HCT116 (cell line): ENCODE results near the gene BCL11A. TPM values are rescaled to one million over a fixed set of nuclear protein-coding genes. Genes with fewer than 3 reads are reported as not detected.

Experiments
- ATAC-seq: fragments of 200-7000 bp; cut with Tn5 transposase; 2 replicates; pipeline ENCODE4 v1.9.1; 2020; ENCODE audit warnings: mild to moderate bottlenecking, moderate library complexity
- BruUV-seq: library from RNA; stranded (reverse); fragments of 400-500 nt; replicated peaks from 2 replicates; lab custom pipeline; 2021; lab: Mats Ljungman, UMichigan
- CTCF ChIA-PET: fragments of 300-600 bp; sonication (Branson Sonifier 250); formaldehyde crosslinking; loops from one replicate; lab custom pipeline; 2021; ENCODE audit warnings: antibody characterized with exemption; lab: Charles Lee
- POLR2A ChIA-PET: fragments of 300-600, 350-600 bp; sonication (Branson Sonifier 250); formaldehyde crosslinking; loops from one replicate; lab custom pipeline; 2021; ENCODE audit warnings: antibody characterized with exemption; lab: Charles Lee
- RAD21 ChIA-PET, 2 experiments: fragments of 300-600 bp; sonication (Branson Sonifier 250); formaldehyde crosslinking; loops; one replicate each; lab custom pipeline; 2023; ENCODE audit warnings: low total read pairs in 2 of 2; ENCODE audit not compliant: uncharacterized antibody in 2 of 2, unreplicated experiment in 2 of 2, low non-redundant PET in 1 of 2; lab: Charles Lee
- DNase-seq: peaks from one replicate; pipeline ENCODE4 v3.0.0-alpha.2; 2010; ENCODE audit warnings: low read depth, low spot score
- H2AFZ ChIP-seq: fragments of 200-600 bp; shearing (Covaris generic), sonication (generic); 2 replicates; pipeline ENCODE4 v1.6.1; 2017; ENCODE audit warnings: low read depth, mixed run types, mixed read lengths, antibody characterized with exemption, low read length; ENCODE audit not compliant: poor library complexity, severe bottlenecking
- H3K27ac ChIP-seq: 2 replicates; pipeline ENCODE4 v1.5.1; 2012; ENCODE audit warnings: low read depth, low read length
- H3K27me3 ChIP-seq: fragments of 200-600 bp; sonication (generic); 2 replicates; pipeline ENCODE4 v1.6.1; 2016; ENCODE audit warnings: mixed run types, low read length, mixed read lengths; ENCODE audit not compliant: insufficient read depth
- H3K36me3 ChIP-seq, 2 experiments: fragments of 200-500 bp in 1 of 2; fragments of 200-600 bp in 1 of 2; sonication (Bioruptor generic) in 1 of 2; sonication (generic) in 1 of 2; 2 replicates each; pipeline versions ENCODE4 v1.5.1 to v1.6.1; 2014 to 2016; ENCODE audit warnings: low read length in 2 of 2, inconsistent platforms in 1 of 2, mixed read lengths in 1 of 2, mixed run types in 1 of 2; ENCODE audit not compliant: insufficient read depth in 2 of 2, control insufficient read depth in 1 of 2
- H3K4me1 ChIP-seq, 2 experiments: fragments of 200-600 bp in 1 of 2; sonication (generic) in 1 of 2; 2 replicates each; pipeline versions ENCODE4 v1.5.1 to v1.6.1; 2012 to 2017; ENCODE audit warnings: low read length in 2 of 2, inconsistent platforms in 1 of 2, mild to moderate bottlenecking in 1 of 2, mixed read lengths in 1 of 2, mixed run types in 1 of 2, moderate library complexity in 1 of 2; ENCODE audit not compliant: insufficient read depth in 2 of 2, control insufficient read depth in 1 of 2
- H3K4me2 ChIP-seq: fragments of 200-600 bp; sonication (generic); 2 replicates; pipeline ENCODE4 v1.6.1; 2017; ENCODE audit warnings: mixed run types, low read length, mixed read lengths
- H3K4me3 ChIP-seq, 2 experiments: fragments of 200-600 bp in 1 of 2; sonication (generic) in 1 of 2; replicated peaks in 1 of 2; 2 replicates each; pipeline ENCODE4 v1.5.1; 2011 to 2016; ENCODE audit warnings: low read length in 2 of 2, control low read depth in 1 of 2, low read depth in 1 of 2, mild to moderate bottlenecking in 1 of 2, mixed read lengths in 1 of 2, mixed run types in 1 of 2
- H3K79me2 ChIP-seq: fragments of 200-600 bp; sonication (generic); 2 replicates; pipeline ENCODE4 v1.6.1; 2017; ENCODE audit warnings: mild to moderate bottlenecking, mixed run types, low read length, moderate library complexity, mixed read lengths; ENCODE audit not compliant: insufficient read depth
- H3K9ac ChIP-seq: fragments of 200-600 bp; sonication (generic); 2 replicates; pipeline ENCODE4 v1.6.1; 2016; ENCODE audit warnings: low read length, mixed read lengths
- H3K9me2 ChIP-seq: fragments of 200-600 bp; sonication (generic), shearing (Covaris generic); 2 replicates; pipeline ENCODE4 v1.6.1; 2017; ENCODE audit warnings: mixed run types, mild to moderate bottlenecking, moderate library complexity; ENCODE audit not compliant: insufficient read depth
- H3K9me3 ChIP-seq, 2 experiments: fragments of 200-500 bp in 1 of 2; fragments of 200-600 bp in 1 of 2; sonication (Bioruptor generic) in 1 of 2; sonication (generic) in 1 of 2; 2 replicates each; pipeline ENCODE4 v1.6.1; 2014 to 2017; ENCODE audit warnings: low read length in 2 of 2, mixed read lengths in 2 of 2, inconsistent platforms in 1 of 2, low read depth in 1 of 2, mild to moderate bottlenecking in 1 of 2, mixed run types in 1 of 2, moderate library complexity in 1 of 2; ENCODE audit not compliant: control insufficient read depth in 1 of 2, insufficient read depth in 1 of 2
- H4K20me1 ChIP-seq: fragments of 200-600 bp; sonication (generic), shearing (Covaris generic); 2 replicates; pipeline ENCODE4 v1.6.1; 2017; ENCODE audit warnings: mixed run types, mild to moderate bottlenecking, moderate library complexity; ENCODE audit not compliant: insufficient read depth
- CBX3 ChIP-seq: IDR thresholded peaks from 2 replicates; pipeline ENCODE4 v1.6.1; 2012; ENCODE audit warnings: low read depth
- CEBPB ChIP-seq: IDR thresholded peaks from 2 replicates; pipeline ENCODE4 v1.6.1; 2012; ENCODE audit warnings: low read depth
- CTCF ChIP-seq, 3 experiments: fragments of 200-600 bp in 1 of 3; sonication (generic) in 1 of 3; IDR thresholded peaks in 2 of 3; conservative IDR thresholded peaks in 1 of 3; 2 replicates each; pipeline ENCODE4 v1.5.1; 2012 to 2017; ENCODE audit warnings: low read depth in 2 of 3, low read length in 2 of 3, antibody characterized with exemption in 1 of 3, borderline replicate concordance in 1 of 3, control low read depth in 1 of 3, mild to moderate bottlenecking in 1 of 3, mixed read lengths in 1 of 3, mixed run types in 1 of 3, moderate library complexity in 1 of 3; ENCODE audit not compliant: insufficient read depth in 1 of 3
- ELF1 ChIP-seq: IDR thresholded peaks from 2 replicates; pipeline ENCODE4 v1.6.1; 2012; ENCODE audit warnings: low read depth, borderline replicate concordance
- EZH2 ChIP-seq: fragments of 200-600 bp; sonication (generic); IDR thresholded peaks from 2 replicates; pipeline ENCODE4 v1.6.1; 2017; ENCODE audit warnings: antibody characterized with exemption, mixed run types
- EZH2phosphoT487 ChIP-seq: fragments of 200-600 bp; IDR thresholded peaks from 2 replicates; pipeline ENCODE4 v1.6.1; 2018; ENCODE audit warnings: antibody characterized with exemption, borderline replicate concordance
- FOSL1 ChIP-seq: IDR thresholded peaks from 2 replicates; pipeline ENCODE4 v1.6.1; 2012; ENCODE audit warnings: low read depth
- JUND ChIP-seq: IDR thresholded peaks from 2 replicates; pipeline ENCODE4 v1.6.1; 2012
- POLR2A ChIP-seq: IDR thresholded peaks from 2 replicates; pipeline ENCODE4 v1.7.0; 2011; ENCODE audit warnings: borderline replicate concordance; ENCODE audit not compliant: insufficient read depth, insufficient read length; ENCODE audit errors: extremely low read depth
- POLR2AphosphoS5 ChIP-seq: IDR thresholded peaks from 2 replicates; pipeline ENCODE4 v1.6.1; 2011; ENCODE audit warnings: mild to moderate bottlenecking, low read depth, low read length, moderate library complexity
- RAD21 ChIP-seq: IDR thresholded peaks from 2 replicates; pipeline ENCODE4 v1.6.1; 2012; ENCODE audit warnings: low read depth, mild to moderate bottlenecking
- REST ChIP-seq: IDR thresholded peaks from 2 replicates; pipeline ENCODE4 v1.6.1; 2012; ENCODE audit warnings: low read depth
- SIN3A ChIP-seq: IDR thresholded peaks from 2 replicates; pipeline ENCODE4 v1.6.1; 2012; ENCODE audit warnings: low read depth
- SP1 ChIP-seq: IDR thresholded peaks from 2 replicates; pipeline ENCODE4 v1.6.1; 2012; ENCODE audit warnings: low read depth
- TCF7L2 ChIP-seq: IDR thresholded peaks from 2 replicates; pipeline ENCODE4 v1.7.0; 2011; ENCODE audit warnings: borderline replicate concordance, inconsistent platforms; ENCODE audit not compliant: insufficient read depth, insufficient read length; ENCODE audit errors: extremely low read depth
- ZBTB33 ChIP-seq: IDR thresholded peaks from 2 replicates; pipeline ENCODE4 v1.6.1; 2011; ENCODE audit warnings: mild to moderate bottlenecking, low read length, moderate library complexity; ENCODE audit not compliant: insufficient replicate concordance; ENCODE audit errors: extremely low read depth
- ZFX ChIP-seq: fragments of 450-650 bp; IDR thresholded peaks from 2 replicates; pipeline ENCODE4 v1.6.1; 2017
- ZNF274 ChIP-seq: fragments of 200-500 bp; sonication (Bioruptor generic); IDR thresholded peaks from 2 replicates; pipeline ENCODE4 v1.6.1; 2014; ENCODE audit warnings: mild to moderate bottlenecking, low read depth, low read length, inconsistent platforms
- intact Hi-C: fragments of 100-400 bp; cut with micrococcal nuclease; formaldehyde crosslinking; loops from 2 replicates; pipeline ENCODE4 v1.10.0; 2022
- total RNA-seq: library from RNA; stranded (reverse); gene quantifications from one replicate; pipeline ENCODE4 v1.2.1, GENCODE V29; 2021; ENCODE audit not compliant: unreplicated experiment

The BCL11A gene
- total RNA-seq, 1 experiment from 2014 or later = 0.71 TPM

- no peak for TF ChIP-seq CEBPB
- no peak for TF ChIP-seq ELF1
- no peak for TF ChIP-seq REST
- no peak for TF ChIP-seq EZH2
- no peak for TF ChIP-seq POLR2A
- no peak for TF ChIP-seq CTCF (IDR thresholded peaks at IDR 0.05 in 2 of 3, conservative IDR thresholded peaks at IDR 0.05 in 1 of 3; ENCODE audit: borderline replicate concordance in 1 of 3, insufficient read depth in 1 of 3, low read depth in 2 of 3, low read length in 2 of 3)
- no peak for TF ChIP-seq ZBTB33
- TF ChIP-seq TCF7L2 = no peak
- TF ChIP-seq EZH2phosphoT487 = no peak
- no peak for TF ChIP-seq CBX3
- no peak for TF ChIP-seq POLR2AphosphoS5
- no peak for TF ChIP-seq JUND
- TF ChIP-seq RAD21 = no peak
- no peak for TF ChIP-seq ZFX
- TF ChIP-seq SIN3A = no peak
- no peak for TF ChIP-seq FOSL1
- no peak for TF ChIP-seq ZNF274
- no peak for TF ChIP-seq SP1
- TF ChIP-seq, all 23 proteins: peak for 0
- Histone ChIP-seq H3K4me2 (no peak overlapping the region), H4K20me1 (no peaks in the 10 kb centered on the region), H3K9ac (no peak overlapping the region), H3K36me3 (no peaks in the 10 kb centered on the region), H3K9me2 (no peaks in the 10 kb centered on the region), H3K79me2 (no peaks in the 10 kb centered on the region), H3K27ac (no peak overlapping the region), H3K4me1 (no peaks in the 10 kb centered on the region), H3K4me3 (no peak overlapping the region), H3K27me3 (peaks cover 33% of the 10 kb centered on the region), H3K9me3 (no peaks in the 10 kb centered on the region), H2AFZ (no peak overlapping the region)
- ChIA-PET CTCF (no interaction called here), RAD21 (no interaction called here), POLR2A (no interaction called here)
- ATAC-seq = no peak
- no TSS peak for BruUV-seq
- intact Hi-C loops = no loop called here
- no peak for DNase-seq
These were observed 148.1 kb downstream of the BCL11A start for GRCh38 chr2:60405271-60405919.
